ENCODE measurements around the gene NOL9.

Gene NOL9

GRCh38 chr1:6477039-6477820, 77.1 kb downstream of the NOL9 start:
- no peak for TF ChIP-seq ZNF274 (IDR thresholded peaks at IDR 0.05; ENCODE audit: low read depth, low read length)
- TF ChIP-seq YY1 (IDR thresholded peaks at IDR 0.05; ENCODE audit: insufficient read depth, insufficient read length) = no peak
- no peak for TF ChIP-seq SUZ12 (IDR thresholded peaks at IDR 0.05; ENCODE audit: extremely low read depth, insufficient read depth, insufficient read length)
- Histone ChIP-seq H3K27me3 (ENCODE audit: insufficient read depth, insufficient read length) (no peaks in the 10 kb centered on the region), H3K4me3 (ENCODE audit: insufficient read length, low read depth) (no peak overlapping the region), H3K9me3 (ENCODE audit: insufficient read depth, low read length) (no peaks in the 10 kb centered on the region), H3K4me1 (ENCODE audit: insufficient read depth, insufficient read length) (peaks cover 11% of the 10 kb centered on the region), H3K36me3 (ENCODE audit: insufficient read depth, insufficient read length, low read length) (peaks cover 24% of the 10 kb centered on the region), H3K9ac (ENCODE audit: insufficient read length, low read depth) (no peak overlapping the region)
- no peak for DNase-seq (ENCODE audit: low read depth, low spot score)

DNA sequence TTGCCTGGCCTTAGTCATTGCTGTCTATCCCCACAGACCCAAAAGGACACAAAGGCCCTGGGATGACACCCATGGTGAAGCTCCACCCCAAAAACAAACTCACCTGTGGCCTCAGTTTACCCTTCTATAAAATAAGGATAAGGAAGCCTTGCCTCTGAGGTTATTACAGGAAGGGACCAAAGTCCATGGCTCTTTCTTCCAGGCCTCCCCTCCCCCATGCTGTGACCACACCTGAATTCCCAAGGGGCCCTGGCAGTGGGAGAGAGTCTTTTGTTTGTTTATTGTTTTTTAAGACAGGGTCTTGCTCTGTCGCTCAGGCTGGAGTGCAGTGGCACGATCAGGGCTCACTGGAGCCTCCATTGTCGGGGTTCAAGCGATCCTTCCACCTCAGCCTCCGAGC, 77.8 kb downstream of the NOL9 start:
- TF ChIP-seq ZNF274 (IDR thresholded peaks at IDR 0.05; ENCODE audit: low read depth, low read length) (no peak), YY1 (IDR thresholded peaks at IDR 0.05; ENCODE audit: insufficient read depth, insufficient read length) (no peak), SUZ12 (IDR thresholded peaks at IDR 0.05; ENCODE audit: extremely low read depth, insufficient read depth, insufficient read length) (no peak)
- Histone ChIP-seq H3K9me3 (ENCODE audit: insufficient read depth, low read length) (no peaks in the 10 kb centered on the region), H3K4me1 (ENCODE audit: insufficient read depth, insufficient read length) (peaks cover 15% of the 10 kb centered on the region), H3K4me3 (ENCODE audit: insufficient read length, low read depth) (no peak overlapping the region), H3K27me3 (ENCODE audit: insufficient read depth, insufficient read length) (no peaks in the 10 kb centered on the region), H3K36me3 (ENCODE audit: insufficient read depth, insufficient read length, low read length) (peaks cover 30% of the 10 kb centered on the region), H3K9ac (ENCODE audit: insufficient read length, low read depth) (no peak overlapping the region)
- DNase-seq (ENCODE audit: low read depth, low spot score) = no peak

GRCh38 chr1:6475381-6476133, 78.8 kb downstream of the NOL9 start:
- H3K9ac ChIP-seq (ENCODE audit: insufficient read length, low read depth) = no peak overlapping the region
- H3K9me3 ChIP-seq (ENCODE audit: insufficient read depth, low read length) = no peaks in the 10 kb centered on the region
- peaks cover 15% of the 10 kb centered on the region for H3K4me1 ChIP-seq (ENCODE audit: insufficient read depth, insufficient read length)
- DNase-seq (ENCODE audit: low read depth, low spot score) = no peak
- TF ChIP-seq ZNF274 (IDR thresholded peaks at IDR 0.05; ENCODE audit: low read depth, low read length) (no peak), YY1 (IDR thresholded peaks at IDR 0.05; ENCODE audit: insufficient read depth, insufficient read length) (no peak), SUZ12 (IDR thresholded peaks at IDR 0.05; ENCODE audit: extremely low read depth, insufficient read depth, insufficient read length) (no peak)
- no peaks in the 10 kb centered on the region for H3K27me3 ChIP-seq (ENCODE audit: insufficient read depth, insufficient read length)
- H3K4me3 ChIP-seq (ENCODE audit: insufficient read length, low read depth) = no peak overlapping the region
- H3K36me3 ChIP-seq (ENCODE audit: insufficient read depth, insufficient read length, low read length) = peaks cover 37% of the 10 kb centered on the region

DNA sequence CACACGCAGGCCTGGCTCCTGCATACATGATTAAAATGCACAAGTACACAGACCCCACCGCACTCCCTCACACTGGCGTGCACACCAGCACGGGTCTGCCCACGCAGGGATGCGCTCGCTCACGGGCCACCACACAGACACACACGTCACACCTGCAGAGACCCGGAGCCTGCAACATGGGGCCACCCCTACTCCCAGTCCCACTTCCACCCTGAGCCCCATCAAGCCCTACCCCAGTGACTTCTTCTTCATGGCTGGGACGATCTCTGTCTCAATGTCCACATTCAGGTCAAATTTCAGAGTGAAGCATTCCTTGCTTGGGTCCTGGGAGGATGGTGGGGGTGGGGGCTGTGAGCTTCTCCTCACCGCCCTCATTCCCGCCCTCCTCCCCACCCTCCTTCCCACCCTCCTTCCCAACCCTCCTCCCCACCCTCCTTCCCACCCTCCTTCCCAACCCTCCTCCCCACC, 79.5 kb downstream of the NOL9 start:
- Histone ChIP-seq H3K36me3 (ENCODE audit: insufficient read depth, insufficient read length, low read length) (peaks cover 44% of the 10 kb centered on the region), H3K4me1 (ENCODE audit: insufficient read depth, insufficient read length) (peaks cover 15% of the 10 kb centered on the region), H3K9me3 (ENCODE audit: insufficient read depth, low read length) (no peaks in the 10 kb centered on the region), H3K9ac (ENCODE audit: insufficient read length, low read depth) (no peak overlapping the region), H3K4me3 (ENCODE audit: insufficient read length, low read depth) (no peak overlapping the region), H3K27me3 (ENCODE audit: insufficient read depth, insufficient read length) (no peaks in the 10 kb centered on the region)
- DNase-seq (ENCODE audit: low read depth, low spot score) = no peak
- TF ChIP-seq SUZ12 (IDR thresholded peaks at IDR 0.05; ENCODE audit: extremely low read depth, insufficient read depth, insufficient read length) = no peak
- TF ChIP-seq ZNF274 (IDR thresholded peaks at IDR 0.05; ENCODE audit: low read depth, low read length) = no peak
- no peak for TF ChIP-seq YY1 (IDR thresholded peaks at IDR 0.05; ENCODE audit: insufficient read depth, insufficient read length)

- H3K4me1 ChIP-seq (ENCODE audit: insufficient read depth, insufficient read length) = peaks cover 15% of the 10 kb centered on the region
- TF ChIP-seq SUZ12 (IDR thresholded peaks at IDR 0.05; ENCODE audit: extremely low read depth, insufficient read depth, insufficient read length) (no peak), YY1 (IDR thresholded peaks at IDR 0.05; ENCODE audit: insufficient read depth, insufficient read length) (no peak), ZNF274 (IDR thresholded peaks at IDR 0.05; ENCODE audit: low read depth, low read length) (no peak)
- H3K9me3 ChIP-seq (ENCODE audit: insufficient read depth, low read length) = no peaks in the 10 kb centered on the region
- no peak overlapping the region for H3K9ac ChIP-seq (ENCODE audit: insufficient read length, low read depth)
- H3K27me3 ChIP-seq (ENCODE audit: insufficient read depth, insufficient read length) = no peaks in the 10 kb centered on the region
- peaks cover 50% of the 10 kb centered on the region for H3K36me3 ChIP-seq (ENCODE audit: insufficient read depth, insufficient read length, low read length)
- no peak for DNase-seq (ENCODE audit: low read depth, low spot score)
- H3K4me3 ChIP-seq (ENCODE audit: insufficient read length, low read depth) = no peak overlapping the region
These were observed 80.1 kb downstream of the NOL9 start for GRCh38 chr1:6473974-6474814.

DNA sequence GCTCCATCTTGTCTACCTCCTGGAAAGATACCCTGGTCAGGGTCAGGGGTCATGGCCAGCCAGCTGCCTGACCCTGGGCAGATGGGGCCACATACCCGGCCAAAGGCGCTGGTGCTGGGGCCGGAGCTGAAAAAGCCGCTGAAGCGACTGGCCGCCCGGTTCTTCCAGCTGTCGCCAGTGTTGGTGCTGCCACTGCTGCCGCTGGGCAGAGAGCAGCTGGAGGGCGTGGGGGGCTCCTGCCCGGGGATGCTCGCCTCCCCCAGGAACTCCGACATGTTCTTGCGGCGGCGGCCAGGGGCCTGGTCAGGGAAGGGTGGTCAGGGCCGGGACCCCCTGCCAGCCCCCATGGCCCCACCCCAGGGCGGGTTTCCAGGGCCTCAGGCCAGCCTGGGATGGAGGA, 81.2 kb downstream of the NOL9 start:
- no peak for DNase-seq (ENCODE audit: low read depth, low spot score)
- Histone ChIP-seq H3K4me1 (ENCODE audit: insufficient read depth, insufficient read length) (peaks cover 15% of the 10 kb centered on the region), H3K4me3 (ENCODE audit: insufficient read length, low read depth) (no peak overlapping the region), H3K36me3 (ENCODE audit: insufficient read depth, insufficient read length, low read length) (peaks cover 61% of the 10 kb centered on the region), H3K27me3 (ENCODE audit: insufficient read depth, insufficient read length) (no peaks in the 10 kb centered on the region), H3K9me3 (ENCODE audit: insufficient read depth, low read length) (no peaks in the 10 kb centered on the region), H3K9ac (ENCODE audit: insufficient read length, low read depth) (no peak overlapping the region)
- TF ChIP-seq SUZ12 (IDR thresholded peaks at IDR 0.05; ENCODE audit: extremely low read depth, insufficient read depth, insufficient read length) = no peak
- TF ChIP-seq YY1 (IDR thresholded peaks at IDR 0.05; ENCODE audit: insufficient read depth, insufficient read length) = no peak
- no peak for TF ChIP-seq ZNF274 (IDR thresholded peaks at IDR 0.05; ENCODE audit: low read depth, low read length)
